H1 (cell line): Measurements from ENCODE around the gene COL2A1. TPM values are rescaled to one million over a fixed set of nuclear protein-coding genes. Genes with fewer than 3 reads are reported as not detected.

Experiments used
- ASH2L ChIP-seq: fragments of 200-600, 300-600 bp; sonication (generic); IDR thresholded peaks from one replicate; pipeline ENCODE4 v1.7.1; 2017; ENCODE audit warnings: low read length
- EGR1 ChIP-seq: IDR thresholded peaks from 2 replicates; pipeline ENCODE4 v1.6.1; 2011; ENCODE audit warnings: low read depth, low read length, borderline replicate concordance
- EP300 ChIP-seq, 2 experiments: IDR thresholded peaks; 1 replicate in 1 of 2; 2 replicates in 1 of 2; pipeline ENCODE4 v1.6.1; 2011 to 2012; ENCODE audit warnings: low read depth in 2 of 2, low read length in 2 of 2, mild to moderate bottlenecking in 2 of 2, borderline replicate concordance in 1 of 2, inconsistent platforms in 1 of 2, moderate library complexity in 1 of 2
- ZNF274 ChIP-seq: IDR thresholded peaks from 2 replicates; pipeline ENCODE4 v1.7.0; 2012; ENCODE audit warnings: low read length, borderline replicate concordance; ENCODE audit errors: extremely low read depth
- polyA plus RNA-seq, 7 experiments: library from polyadenylated mRNA; depleted of rRNA in 3 of 7; stranded (reverse) in 5 of 7; unstranded in 2 of 7; fragments of >200 nt in 5 of 7; fragments of 200-250 nt in 2 of 7; gene quantifications; 1 replicate in 5 of 7; 2 replicates in 1 of 7; 4 replicates in 1 of 7; pipeline versions ENCODE4 v1.2.1 to v1.2.3, GENCODE V29; 2011 to 2013; ENCODE audit warnings: missing spikeins in 2 of 7, mixed read lengths in 2 of 7
- total RNA-seq: library from RNA; stranded (reverse); fragmentation: NEBNext Ultra II Directional; extraction: Animal tissue kit (Norgen Biotek cat#: 25700); gene quantifications from 2 replicates; pipeline ENCODE4 v1.2.1, GENCODE V29; 2021

Gene COL2A1
- total and polyA plus RNA-seq, 2 of the 8 experiments (the other 6 are each of a cell fraction or from before 2014, with no cell fraction given), result 4.2 to 14.6 TPM

GRCh38 chr12:48021485-48022179 is 17.4 kb upstream of the COL2A1 start (continued):
- TF ChIP-seq ASH2L (peak; percentile 27), ZNF274 (peak; percentile 25; the same call in 1 of the 2 replicates), EP300 (IDR thresholded peaks at IDR 0.05; ENCODE audit: borderline replicate concordance in 1 of 2, low read depth in 2 of 2, low read length in 2 of 2) (peak in 1 of 2 experiments; percentile 54; a peak in 1 of 3 replicates), EGR1 (peak; percentile 73)
